Hepatocyte (in vitro differentiated cells): ENCODE measurements around the gene SCN3A.

ENCODE experiments used
- CTCF ChIP-seq: fragments of 200-600 bp; sonication (generic); IDR thresholded peaks from 2 replicates; pipeline ENCODE4 v1.5.1; 2016; ENCODE audit warnings: antibody characterized with exemption, mild to moderate bottlenecking; ENCODE audit not compliant: poor library complexity
- EZH2 ChIP-seq: fragments of 200-600 bp; sonication (generic); IDR thresholded peaks from 2 replicates; pipeline ENCODE4 v1.6.1; 2016; ENCODE audit warnings: antibody characterized with exemption, mild to moderate bottlenecking, borderline replicate concordance

- no peak for TF ChIP-seq CTCF
- TF ChIP-seq EZH2, result no peak
Observed at GRCh38 chr2:165078913-165079312, 124.9 kb downstream of the SCN3A start.
